CD14-positive monocyte (primary cell): Measurements from ENCODE around the gene RANBP17. TPM values are rescaled to one million over a fixed set of nuclear protein-coding genes. Genes with fewer than 3 reads are reported as not detected.

Source experiments
- DNase-seq, 3 donors: peaks; one replicate each; pipeline ENCODE4 v3.0.0-alpha.2; 2011 to 2022
- H2AFZ ChIP-seq: 2 replicates; pipeline ENCODE4 v1.6.0; 2012; ENCODE audit warnings: mild to moderate bottlenecking, low read depth, low read length, inconsistent platforms; ENCODE audit not compliant: insufficient read depth, poor library complexity, severe bottlenecking
- H3K27ac ChIP-seq, 2 donors: 1 replicate in 1 of 2; 2 replicates in 1 of 2; pipeline ENCODE4 v1.5.1; 2012 to 2013; ENCODE audit warnings: low read length in 2 of 2, control low read depth in 1 of 2, inconsistent platforms in 1 of 2, low read depth in 1 of 2, mild to moderate bottlenecking in 1 of 2
- H3K27me3 ChIP-seq, 2 donors: one replicate each; pipeline versions ENCODE4 v1.6.0 to v1.6.1; 2011 to 2013; ENCODE audit warnings: low read length in 2 of 2; ENCODE audit not compliant: control insufficient read depth in 2 of 2, insufficient read depth in 2 of 2
- H3K36me3 ChIP-seq, 2 donors: replicated peaks in 1 of 2; 1 replicate in 1 of 2; 2 replicates in 1 of 2; pipeline versions ENCODE4 v1.5.1 to v1.6.1; 2012 to 2013; ENCODE audit warnings: low read length in 2 of 2, control low read depth in 1 of 2, inconsistent platforms in 1 of 2, mild to moderate bottlenecking in 1 of 2; ENCODE audit not compliant: insufficient read depth in 2 of 2, control insufficient read depth in 1 of 2
- H3K4me1 ChIP-seq, 2 donors: 1 replicate in 1 of 2; 2 replicates in 1 of 2; pipeline versions ENCODE4 v1.5.1 to v1.6.1; 2012 to 2013; ENCODE audit warnings: low read length in 2 of 2, control low read depth in 1 of 2, inconsistent platforms in 1 of 2, mild to moderate bottlenecking in 1 of 2, moderate library complexity in 1 of 2; ENCODE audit not compliant: insufficient read depth in 2 of 2, control insufficient read depth in 1 of 2
- H3K4me2 ChIP-seq: replicated peaks from 2 replicates; pipeline ENCODE3; 2012; ENCODE audit warnings: low read length, moderate library complexity, mild to moderate bottlenecking; ENCODE audit not compliant: poor library complexity, severe bottlenecking; ENCODE audit errors: extremely low read depth
- H3K4me3 ChIP-seq, 3 experiments: fragments of 200-600 bp in 1 of 3; sonication (generic) in 1 of 3; replicated peaks in 1 of 3; 1 replicate in 2 of 3; 2 replicates in 1 of 3; pipeline ENCODE4 v1.5.1; 2011 to 2013; ENCODE audit warnings: low read length in 3 of 3, mild to moderate bottlenecking in 3 of 3, control low read depth in 2 of 3, low read depth in 2 of 3, inconsistent platforms in 1 of 3, moderate library complexity in 1 of 3
- H3K79me2 ChIP-seq: 2 replicates; pipeline ENCODE4 v1.6.0; 2012; ENCODE audit warnings: mild to moderate bottlenecking, control low read depth, inconsistent platforms, low read length, moderate library complexity; ENCODE audit not compliant: insufficient read depth
- H3K9ac ChIP-seq: 2 replicates; pipeline ENCODE4 v1.6.0; 2017; ENCODE audit warnings: low read length, mild to moderate bottlenecking; ENCODE audit not compliant: insufficient read depth, poor library complexity, severe bottlenecking
- H3K9me3 ChIP-seq, 2 donors: replicated peaks in 1 of 2; 1 replicate in 1 of 2; 2 replicates in 1 of 2; pipeline versions ENCODE4 v1.5.1 to v1.6.1; 2012 to 2013; ENCODE audit warnings: low read length in 2 of 2, control low read depth in 1 of 2; ENCODE audit not compliant: control insufficient read depth in 1 of 2, insufficient read depth in 1 of 2
- H4K20me1 ChIP-seq: 2 replicates; pipeline ENCODE4 v1.6.0; 2012; ENCODE audit warnings: mild to moderate bottlenecking, low read length, control low read depth, moderate library complexity; ENCODE audit not compliant: insufficient read depth
- H3K27ac Mint-ChIP-seq, 7 donors: one replicate each; pipeline ENCODE4 v1.8.0; 2020; ENCODE audit warnings: mild to moderate bottlenecking in 7 of 7, mixed read lengths in 7 of 7, moderate library complexity in 6 of 7, inconsistent platforms in 2 of 7
- H3K27me3 Mint-ChIP-seq, 3 donors: one replicate each; pipeline ENCODE4 v1.8.0; 2021 to 2022; ENCODE audit warnings: low read depth in 3 of 3, mild to moderate bottlenecking in 3 of 3, mixed read lengths in 3 of 3, moderate library complexity in 3 of 3, inconsistent platforms in 1 of 3
- H3K36me3 Mint-ChIP-seq, 2 donors: one replicate each; pipeline ENCODE4 v1.8.0; 2020; ENCODE audit warnings: mixed read lengths in 2 of 2, inconsistent platforms in 1 of 2, mild to moderate bottlenecking in 1 of 2
- H3K4me1 Mint-ChIP-seq: one replicate; pipeline ENCODE4 v1.8.0; 2020; ENCODE audit warnings: mild to moderate bottlenecking, mixed read lengths
- H3K4me3 Mint-ChIP-seq, 2 donors: one replicate each; pipeline ENCODE4 v1.8.0; 2020; ENCODE audit warnings: mild to moderate bottlenecking in 2 of 2, mixed read lengths in 2 of 2, moderate library complexity in 1 of 2
- H3K9me3 Mint-ChIP-seq, 7 donors: one replicate each; pipeline ENCODE4 v1.8.0; 2020 to 2022; ENCODE audit warnings: mixed read lengths in 7 of 7, mild to moderate bottlenecking in 6 of 7, moderate library complexity in 6 of 7, inconsistent platforms in 2 of 7
- WGBS: methylation state at CpG from one replicate; pipeline ENCODE4 v1.1.5; 2013; ENCODE audit warnings: missing lambda C conversion rate; ENCODE audit not compliant: insufficient coverage; 5-methylcytosine and 5-hydroxymethylcytosine counted together
- intact Hi-C, 2 donors: fragments of 100-400 bp; cut with micrococcal nuclease; formaldehyde crosslinking; loops; one replicate each; pipeline versions ENCODE4 v1.15.0 to v1.15.1; 2023
- polyA plus RNA-seq, 3 donors: library from polyadenylated mRNA; depleted of rRNA in 1 of 3; unstranded in 2 of 3; stranded (reverse) in 1 of 3; fragments of 300-500 nt in 2 of 3; fragments of >200 nt in 1 of 3; fragmentation: Illumina TruSeq in 2 of 3; gene quantifications; 1 replicate in 2 of 3; 2 replicates in 1 of 3; pipeline ENCODE4 v1.2.3, GENCODE V29; 2012 to 2021
- TF ChIP-seq, protein P1 (sequence below): fragments of 200-600 bp; IDR thresholded peaks from one replicate; pipeline ENCODE4 v1.8.0; 2022; ENCODE audit warnings: antibody characterized with exemption, mild to moderate bottlenecking

Gene RANBP17
- polyA plus RNA-seq, 3 donors: 0.07 to 0.13 TPM; not detected in 1

GRCh38 chr5:171335616-171336015, 473.8 kb downstream of the RANBP17 start:
- Histone ChIP-seq H2AFZ (no peak overlapping the region), H3K4me2 (no peak overlapping the region), H3K9me3 (no peaks in the 10 kb centered on the region), H3K79me2 (no peaks in the 10 kb centered on the region), H3K4me3 (no peak overlapping the region), H3K9ac (no peak overlapping the region), H3K4me1 (peaks cover 4 to 8% of the 10 kb centered on the region in 2 donors), H4K20me1 (no peaks in the 10 kb centered on the region), H3K36me3 (no peaks in the 10 kb centered on the region), H3K27me3 (peaks cover 15 to 50% of the 10 kb centered on the region in 2 donors), H3K27ac (no peak overlapping the region)
- Mint-ChIP-seq H3K36me3 (no peaks in the 10 kb centered on the region), H3K27me3 (peaks cover 24 to 80% (median 73%) of the 10 kb centered on the region in 3 donors), H3K4me3 (peak overlapping the region in 1 of 2 donors; percentile 39), H3K4me1 (peaks cover 10% of the 10 kb centered on the region), H3K27ac (peak overlapping the region in 1 of 7 donors; percentile 54), H3K9me3 (peaks cover 0 to 4% (median 0%) of the 10 kb centered on the region in 7 donors)
- 84% methylated on average over 8 of the region's 8 CpGs for whole genome bisulfite sequencing
- intact Hi-C loops: loop anchor here in 1 of 2 donors (10.0 kb wide), 2 partner anchors 121 to 591 kb away; no protein-coding TSS in a partner anchor
- DNase-seq: no peak
- TF ChIP-seq, protein P1, sequence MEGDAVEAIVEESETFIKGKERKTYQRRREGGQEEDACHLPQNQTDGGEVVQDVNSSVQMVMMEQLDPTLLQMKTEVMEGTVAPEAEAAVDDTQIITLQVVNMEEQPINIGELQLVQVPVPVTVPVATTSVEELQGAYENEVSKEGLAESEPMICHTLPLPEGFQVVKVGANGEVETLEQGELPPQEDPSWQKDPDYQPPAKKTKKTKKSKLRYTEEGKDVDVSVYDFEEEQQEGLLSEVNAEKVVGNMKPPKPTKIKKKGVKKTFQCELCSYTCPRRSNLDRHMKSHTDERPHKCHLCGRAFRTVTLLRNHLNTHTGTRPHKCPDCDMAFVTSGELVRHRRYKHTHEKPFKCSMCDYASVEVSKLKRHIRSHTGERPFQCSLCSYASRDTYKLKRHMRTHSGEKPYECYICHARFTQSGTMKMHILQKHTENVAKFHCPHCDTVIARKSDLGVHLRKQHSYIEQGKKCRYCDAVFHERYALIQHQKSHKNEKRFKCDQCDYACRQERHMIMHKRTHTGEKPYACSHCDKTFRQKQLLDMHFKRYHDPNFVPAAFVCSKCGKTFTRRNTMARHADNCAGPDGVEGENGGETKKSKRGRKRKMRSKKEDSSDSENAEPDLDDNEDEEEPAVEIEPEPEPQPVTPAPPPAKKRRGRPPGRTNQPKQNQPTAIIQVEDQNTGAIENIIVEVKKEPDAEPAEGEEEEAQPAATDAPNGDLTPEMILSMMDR: no peak

GRCh38 chr5:171336521-171337209, 474.8 kb downstream of the RANBP17 start:
- Histone ChIP-seq H3K27ac (no peak overlapping the region), H3K36me3 (no peaks in the 10 kb centered on the region), H3K4me3 (peak overlapping the region in 2 of 3 experiments; percentile 24 to 59), H3K9me3 (no peaks in the 10 kb centered on the region), H3K9ac (no peak overlapping the region), H3K27me3 (peaks cover 15 to 44% of the 10 kb centered on the region in 2 donors), H3K4me2 (peak overlapping the region; percentile 65), H3K79me2 (no peaks in the 10 kb centered on the region), H4K20me1 (no peaks in the 10 kb centered on the region), H2AFZ (peak overlapping the region; percentile 60), H3K4me1 (peaks cover 4 to 8% of the 10 kb centered on the region in 2 donors)
- intact Hi-C loops: loop anchor here in 1 of 2 donors (10.0 kb wide), 2 partner anchors 122 to 592 kb away; no protein-coding TSS in a partner anchor
- Mint-ChIP-seq H3K36me3 (no peaks in the 10 kb centered on the region), H3K4me3 (peak overlapping the region; percentile 59 to 62), H3K27me3 (peaks cover 28 to 77% (median 70%) of the 10 kb centered on the region in 3 donors), H3K9me3 (peaks cover 0 to 4% (median 0%) of the 10 kb centered on the region in 7 donors), H3K27ac (peak overlapping the region in 1 of 7 donors; percentile 67), H3K4me1 (peaks cover 10% of the 10 kb centered on the region)
- DNase-seq: no peak
- TF ChIP-seq, protein P1: peak; percentile 32
- WGBS: 5% methylated on average over 21 of the region's 31 CpGs
